ENCODE data around the gene SENP6.

DNA sequence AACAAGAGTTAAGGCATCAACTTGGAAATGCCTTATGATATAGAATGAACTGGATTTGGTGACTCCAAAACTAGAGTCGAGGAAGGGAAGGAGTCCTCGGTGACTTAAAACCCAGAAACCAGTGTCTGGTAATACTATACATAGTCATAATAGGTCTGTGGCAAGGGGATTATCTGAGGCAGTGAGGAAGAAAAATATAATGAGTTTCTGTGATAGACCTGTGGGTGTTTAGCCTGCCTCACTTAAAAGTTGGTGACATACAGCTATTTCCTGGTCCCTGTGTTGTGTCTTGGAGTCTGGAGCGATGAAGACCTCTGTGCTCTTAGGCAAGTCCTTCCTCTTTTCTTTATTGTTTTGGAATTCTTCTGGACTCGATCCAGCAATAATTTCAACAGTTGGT is 142.3 kb downstream of the SENP6 start:
- TF ChIP-seq, protein P1, sequence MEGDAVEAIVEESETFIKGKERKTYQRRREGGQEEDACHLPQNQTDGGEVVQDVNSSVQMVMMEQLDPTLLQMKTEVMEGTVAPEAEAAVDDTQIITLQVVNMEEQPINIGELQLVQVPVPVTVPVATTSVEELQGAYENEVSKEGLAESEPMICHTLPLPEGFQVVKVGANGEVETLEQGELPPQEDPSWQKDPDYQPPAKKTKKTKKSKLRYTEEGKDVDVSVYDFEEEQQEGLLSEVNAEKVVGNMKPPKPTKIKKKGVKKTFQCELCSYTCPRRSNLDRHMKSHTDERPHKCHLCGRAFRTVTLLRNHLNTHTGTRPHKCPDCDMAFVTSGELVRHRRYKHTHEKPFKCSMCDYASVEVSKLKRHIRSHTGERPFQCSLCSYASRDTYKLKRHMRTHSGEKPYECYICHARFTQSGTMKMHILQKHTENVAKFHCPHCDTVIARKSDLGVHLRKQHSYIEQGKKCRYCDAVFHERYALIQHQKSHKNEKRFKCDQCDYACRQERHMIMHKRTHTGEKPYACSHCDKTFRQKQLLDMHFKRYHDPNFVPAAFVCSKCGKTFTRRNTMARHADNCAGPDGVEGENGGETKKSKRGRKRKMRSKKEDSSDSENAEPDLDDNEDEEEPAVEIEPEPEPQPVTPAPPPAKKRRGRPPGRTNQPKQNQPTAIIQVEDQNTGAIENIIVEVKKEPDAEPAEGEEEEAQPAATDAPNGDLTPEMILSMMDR (IDR thresholded peaks at IDR 0.05), result no peak
- TF ChIP-seq EZH2 (IDR thresholded peaks at IDR 0.05), result no peak
